GM10248 (cell line): ENCODE results near the gene HSD3B7.
"Not testable (repeated sequence)": the region's sequence is repeated elsewhere in the genome, so short reads cannot be mapped to it uniquely, and the experiment has no call there.

ENCODE experiments used
- CTCF ChIA-PET: fragments of 300-600 bp; sonication (Branson Sonifier 250); formaldehyde crosslinking; extraction: SDS; loops from one replicate; lab custom pipeline; 2021; ENCODE audit warnings: antibody characterized with exemption; lab: Yijun Ruan, JAX
- POLR2A ChIA-PET: fragments of 350-650 bp; sonication (Branson Sonifier 250); formaldehyde crosslinking; extraction: SDS; loops from one replicate; lab custom pipeline; 2020; ENCODE audit warnings: antibody characterized with exemption; lab: Yijun Ruan, JAX
- DNase-seq: peaks from one replicate; pipeline ENCODE4 v3.0.0; 2012; ENCODE audit errors: extremely low spot score
- CTCF ChIP-seq: IDR thresholded peaks from 2 replicates; pipeline ENCODE4 v1.5.1; 2012; ENCODE audit warnings: mild to moderate bottlenecking, low read depth; ENCODE audit errors: extremely low read depth, missing control alignments, control extremely low read depth

The HSD3B7 gene

GRCh38 chr16:30984669-30985400, at the start of gene HSD3B7:
HSD3B7 (plus strand) TSS chr16:30985207; CDS start chr16:30985659, 452 bp downstream.
- ChIA-PET POLR2A (interaction anchor here (0.7 to 1.0 kb wide), 2 partner anchors 10 to 195 kb away, joined by 3 read pairs; partner anchors contain the start of gene FUS), CTCF (interaction anchor here (0.5 to 4.7 kb wide), 50 partner anchors 9 to 889 kb away, joined by 3 to 32 read pairs (median 4); partner anchors contain the start of genes KAT8, STX4, VKORC1 and ZNF267)
- peak; percentile 92 for DNase-seq
- peak; percentile 89 for TF ChIP-seq CTCF

GRCh38 chr16:30937692-30938091, 47.3 kb upstream of the HSD3B7 start:
- DNase-seq: no peak
- no peak for TF ChIP-seq CTCF
- CTCF ChIA-PET: interaction anchor here (1.1 to 12.6 kb wide), 3 partner anchors 9 to 11 kb away, joined by 3 to 173 read pairs (median 4); partner anchors contain the start of gene ORAI3
- POLR2A ChIA-PET: no interaction called here

GRCh38 chr16:30939571-30939970, 45.4 kb upstream of the HSD3B7 start:
- POLR2A ChIA-PET: interaction anchor here (0.6 kb wide), 1 partner anchor 212 kb away, joined by 7 read pairs; no protein-coding TSS in a partner anchor
- DNase-seq: not testable (repeated sequence)
- CTCF ChIA-PET: interaction anchor here (1.0 to 12.6 kb wide), 6 partner anchors 10 to 246 kb away, joined by 3 to 173 read pairs (median 16); partner anchors contain the start of gene ORAI3

- POLR2A ChIA-PET: interaction anchor here (0.5 to 1.0 kb wide), 3 partner anchors 33 to 186 kb away, joined by 3 to 5 read pairs (median 3); no protein-coding TSS in a partner anchor
Observed at GRCh38 chr16:30941600-30942425, 43.2 kb upstream of the HSD3B7 start.

GRCh38 chr16:30942426-30942806, 42.6 kb upstream of the HSD3B7 start:
- DNase-seq: no peak
- POLR2A ChIA-PET: interaction anchor here (0.5 to 1.0 kb wide), 3 partner anchors 33 to 186 kb away, joined by 3 to 5 read pairs (median 3); no protein-coding TSS in a partner anchor
- TF ChIP-seq CTCF: no peak
- CTCF ChIA-PET: interaction anchor here (0.7 to 15.1 kb wide), 34 partner anchors 3 to 516 kb away, joined by 3 to 173 read pairs (median 4); partner anchors contain the start of genes BCL7C, ORAI3, PHKG2 and ZNF843

More at GRCh38 chr16:30941600-30942425, 43.2 kb upstream of the HSD3B7 start:
- peak; percentile 95 for TF ChIP-seq CTCF
- peak; percentile 93 for DNase-seq
- CTCF ChIA-PET: interaction anchor here (0.7 to 15.1 kb wide), 42 partner anchors 3 to 502 kb away, joined by 3 to 173 read pairs (median 4); partner anchors contain the start of genes BCL7C, ORAI3, PHKG2 and ZNF843

- POLR2A ChIA-PET: no interaction called here
- CTCF ChIA-PET: interaction anchor here (1.3 to 15.1 kb wide), 5 partner anchors 5 to 251 kb away, joined by 3 to 173 read pairs (median 7); partner anchors contain the start of gene ORAI3
- no peak for TF ChIP-seq CTCF
- DNase-seq: no peak
Observed at GRCh38 chr16:30944352-30944751, 40.7 kb upstream of the HSD3B7 start.
